A549 (cell line): Measurements from ENCODE around the gene ARHGEF7.

Source experiments
- CHD4 ChIP-seq: fragments of 200-600 bp; sonication (generic); IDR thresholded peaks from 2 replicates; pipeline ENCODE4 v1.6.1; 2016; ENCODE audit warnings: antibody characterized with exemption, mild to moderate bottlenecking, borderline replicate concordance
- E2F6 ChIP-seq: IDR thresholded peaks from 2 replicates; pipeline ENCODE4 v1.6.1; 2012; ENCODE audit warnings: low read depth, borderline replicate concordance
- EHMT2 ChIP-seq: fragments of 200-600 bp; sonication (generic); IDR thresholded peaks from 2 replicates; pipeline ENCODE4 v1.6.1; 2016; ENCODE audit warnings: antibody characterized with exemption, low read depth, mild to moderate bottlenecking, moderate library complexity
- EP300 ChIP-seq, 2 experiments: fragments of >200 bp; sonication (Bioruptor Twin); formaldehyde crosslinking; IDR thresholded peaks; 2 replicates in 1 of 2; 3 replicates in 1 of 2; pipeline ENCODE4 v1.6.1; 2016 to 2017
- GATA3 ChIP-seq: IDR thresholded peaks from 2 replicates; pipeline ENCODE4 v1.6.1; 2012; ENCODE audit warnings: borderline replicate concordance
- JUNB ChIP-seq: fragments of >200 bp; sonication (Bioruptor Twin); formaldehyde crosslinking; IDR thresholded peaks from 2 replicates; pipeline ENCODE4 v1.6.1; 2016
- KDM1A ChIP-seq: fragments of 200-600 bp; sonication (generic); IDR thresholded peaks from 2 replicates; pipeline ENCODE4 v1.6.1; 2016; ENCODE audit warnings: low read depth, mild to moderate bottlenecking
- MYC ChIP-seq: IDR thresholded peaks from 2 replicates; pipeline ENCODE4 v1.6.1; 2012; ENCODE audit warnings: mild to moderate bottlenecking, inconsistent platforms, low read length, improper control_type of control experiment, borderline replicate concordance
- POLR2A ChIP-seq: IDR thresholded peaks from 2 replicates; pipeline ENCODE4 v1.6.1; 2012; ENCODE audit warnings: mild to moderate bottlenecking, low read length
- RCOR1 ChIP-seq: fragments of 150-350 bp; IDR thresholded peaks from 2 replicates; pipeline ENCODE4 v1.6.1; 2014; ENCODE audit warnings: antibody characterized with exemption, low read length, low read depth
- REST ChIP-seq: fragments of 200-600 bp; sonication (generic); IDR thresholded peaks from 2 replicates; pipeline ENCODE4 v1.6.1; 2016; ENCODE audit warnings: antibody characterized with exemption, mild to moderate bottlenecking, moderate library complexity
- TF ChIP-seq, protein P1 (sequence below): fragments of >200 bp; sonication (Bioruptor Twin); formaldehyde crosslinking; IDR thresholded peaks from 3 replicates; pipeline ENCODE4 v1.5.1; 2016
- TF ChIP-seq, protein P2 (sequence below): fragments of 450-650 bp; IDR thresholded peaks from 2 replicates; pipeline ENCODE4 v1.6.1; 2014; ENCODE audit warnings: antibody characterized with exemption
- TF ChIP-seq, protein P3 (sequence below): fragments of 150-350 bp; IDR thresholded peaks from 2 replicates; pipeline ENCODE4 v1.6.1; 2014; ENCODE audit warnings: low read depth, mild to moderate bottlenecking, low read length

- no peak for TF ChIP-seq POLR2A
- no peak for TF ChIP-seq EP300 (IDR thresholded peaks at IDR 0.05)
- TF ChIP-seq, protein P1, sequence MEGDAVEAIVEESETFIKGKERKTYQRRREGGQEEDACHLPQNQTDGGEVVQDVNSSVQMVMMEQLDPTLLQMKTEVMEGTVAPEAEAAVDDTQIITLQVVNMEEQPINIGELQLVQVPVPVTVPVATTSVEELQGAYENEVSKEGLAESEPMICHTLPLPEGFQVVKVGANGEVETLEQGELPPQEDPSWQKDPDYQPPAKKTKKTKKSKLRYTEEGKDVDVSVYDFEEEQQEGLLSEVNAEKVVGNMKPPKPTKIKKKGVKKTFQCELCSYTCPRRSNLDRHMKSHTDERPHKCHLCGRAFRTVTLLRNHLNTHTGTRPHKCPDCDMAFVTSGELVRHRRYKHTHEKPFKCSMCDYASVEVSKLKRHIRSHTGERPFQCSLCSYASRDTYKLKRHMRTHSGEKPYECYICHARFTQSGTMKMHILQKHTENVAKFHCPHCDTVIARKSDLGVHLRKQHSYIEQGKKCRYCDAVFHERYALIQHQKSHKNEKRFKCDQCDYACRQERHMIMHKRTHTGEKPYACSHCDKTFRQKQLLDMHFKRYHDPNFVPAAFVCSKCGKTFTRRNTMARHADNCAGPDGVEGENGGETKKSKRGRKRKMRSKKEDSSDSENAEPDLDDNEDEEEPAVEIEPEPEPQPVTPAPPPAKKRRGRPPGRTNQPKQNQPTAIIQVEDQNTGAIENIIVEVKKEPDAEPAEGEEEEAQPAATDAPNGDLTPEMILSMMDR: no peak
- no peak for TF ChIP-seq GATA3
- no peak for TF ChIP-seq CHD4
- TF ChIP-seq, protein P2, sequence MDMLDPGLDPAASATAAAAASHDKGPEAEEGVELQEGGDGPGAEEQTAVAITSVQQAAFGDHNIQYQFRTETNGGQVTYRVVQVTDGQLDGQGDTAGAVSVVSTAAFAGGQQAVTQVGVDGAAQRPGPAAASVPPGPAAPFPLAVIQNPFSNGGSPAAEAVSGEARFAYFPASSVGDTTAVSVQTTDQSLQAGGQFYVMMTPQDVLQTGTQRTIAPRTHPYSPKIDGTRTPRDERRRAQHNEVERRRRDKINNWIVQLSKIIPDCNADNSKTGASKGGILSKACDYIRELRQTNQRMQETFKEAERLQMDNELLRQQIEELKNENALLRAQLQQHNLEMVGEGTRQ: no peak
- TF ChIP-seq, protein P3, sequence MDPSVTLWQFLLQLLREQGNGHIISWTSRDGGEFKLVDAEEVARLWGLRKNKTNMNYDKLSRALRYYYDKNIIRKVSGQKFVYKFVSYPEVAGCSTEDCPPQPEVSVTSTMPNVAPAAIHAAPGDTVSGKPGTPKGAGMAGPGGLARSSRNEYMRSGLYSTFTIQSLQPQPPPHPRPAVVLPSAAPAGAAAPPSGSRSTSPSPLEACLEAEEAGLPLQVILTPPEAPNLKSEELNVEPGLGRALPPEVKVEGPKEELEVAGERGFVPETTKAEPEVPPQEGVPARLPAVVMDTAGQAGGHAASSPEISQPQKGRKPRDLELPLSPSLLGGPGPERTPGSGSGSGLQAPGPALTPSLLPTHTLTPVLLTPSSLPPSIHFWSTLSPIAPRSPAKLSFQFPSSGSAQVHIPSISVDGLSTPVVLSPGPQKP: no peak
- no peak for TF ChIP-seq EHMT2
- no peak for TF ChIP-seq MYC
- TF ChIP-seq RCOR1: no peak
- TF ChIP-seq KDM1A: no peak
- no peak for TF ChIP-seq E2F6
- no peak for TF ChIP-seq REST
- TF ChIP-seq JUNB: no peak
Observed at GRCh38 chr13:111286162-111286561, 171.1 kb downstream of the ARHGEF7 start.
